GM12878 (cell line): Measurements from ENCODE around the gene GRIK4. TPM values are rescaled to one million over a fixed set of nuclear protein-coding genes. Genes with fewer than 3 reads are reported as not detected.

Experiments used
- ATAC-seq: fragments of 200-7000 bp; cut with Tn5 transposase; 3 replicates; pipeline ENCODE4 v1.9.1; 2020; ENCODE audit warnings: mild to moderate bottlenecking, moderate library complexity
- BruUV-seq: library from RNA; stranded (reverse); fragments of 400-500 nt; replicated peaks from 2 replicates; lab custom pipeline; 2021; lab: Mats Ljungman, UMichigan
- CTCF ChIA-PET: fragments of 300-600 bp; sonication (Branson Sonifier 250); formaldehyde crosslinking; extraction: SDS; loops from one replicate; lab custom pipeline; 2021; ENCODE audit warnings: inconsistent platforms; lab: Yijun Ruan, JAX
- POLR2A ChIA-PET: fragments of 350-600 bp; formaldehyde crosslinking; extraction: SDS; loops from one replicate; lab custom pipeline; 2021; ENCODE audit warnings: inconsistent platforms; lab: Charles Lee
- RAD21 ChIA-PET: fragments of 300-600 bp; sonication (Branson Sonifier 250); formaldehyde crosslinking; loops from one replicate; lab custom pipeline; 2023; ENCODE audit warnings: antibody characterized with exemption; ENCODE audit not compliant: unreplicated experiment; lab: Charles Lee
- SMC1A ChIA-PET: fragments of 300-600 bp; sonication (Branson Sonifier 250); formaldehyde crosslinking; loops from one replicate; lab custom pipeline; 2023; ENCODE audit not compliant: unreplicated experiment, uncharacterized antibody; lab: Charles Lee
- DNase-seq: peaks from one replicate; pipeline ENCODE4 v3.0.0-alpha.2; 2011; ENCODE audit warnings: low read depth, low spot score
- FAIRE-seq: peaks from 3 replicates; lab custom pipeline; 2011; peaks lifted over from hg19 to GRCh38; lab: Jason Lieb, UNC
- H2AFZ ChIP-seq: 2 replicates; pipeline ENCODE4 v1.6.0; 2011; ENCODE audit warnings: low read depth, low read length, control low read depth; ENCODE audit not compliant: control insufficient read depth
- H3K27ac ChIP-seq: 2 replicates; pipeline ENCODE4 v1.5.1; 2011; ENCODE audit warnings: control low read depth; ENCODE audit not compliant: control insufficient read depth, insufficient read depth
- H3K27me3 ChIP-seq, 2 experiments: replicated peaks in 1 of 2; 2 replicates each; pipeline versions ENCODE4 v1.6.0 to v1.6.1; 2011; ENCODE audit warnings: low read length in 1 of 2; ENCODE audit not compliant: control insufficient read depth in 2 of 2, insufficient read depth in 2 of 2
- H3K36me3 ChIP-seq, 2 experiments: 2 replicates each; pipeline ENCODE4 v1.5.1; 2011; ENCODE audit warnings: low read length in 1 of 2; ENCODE audit not compliant: control insufficient read depth in 2 of 2, insufficient read depth in 2 of 2
- H3K4me1 ChIP-seq: 2 replicates; pipeline ENCODE4 v1.6.1; 2011; ENCODE audit warnings: mild to moderate bottlenecking, low read length, moderate library complexity, mixed read lengths; ENCODE audit not compliant: control insufficient read depth, insufficient read depth
- H3K4me2 ChIP-seq: 2 replicates; pipeline ENCODE4 v1.6.0; 2011; ENCODE audit warnings: control low read depth; ENCODE audit not compliant: control insufficient read depth, insufficient read depth
- H3K4me3 ChIP-seq: fragments of 200-600 bp; sonication (generic); 2 replicates; pipeline ENCODE4 v1.5.1; 2016
- H3K79me2 ChIP-seq: 2 replicates; pipeline ENCODE4 v1.6.0; 2011; ENCODE audit warnings: low read length; ENCODE audit not compliant: control insufficient read depth, insufficient read depth
- H3K9ac ChIP-seq: 2 replicates; pipeline ENCODE4 v1.8.0; 2011; ENCODE audit warnings: low read length, control low read depth, mixed read lengths; ENCODE audit not compliant: control insufficient read depth, insufficient read depth
- H3K9me3 ChIP-seq: replicated peaks from 3 replicates; pipeline ENCODE4 v1.5.1; 2011; ENCODE audit warnings: mild to moderate bottlenecking, low read length; ENCODE audit not compliant: control insufficient read depth, insufficient read depth
- H4K20me1 ChIP-seq: 2 replicates; pipeline ENCODE4 v1.6.0; 2011; ENCODE audit not compliant: control insufficient read depth, insufficient read depth
- E4F1 ChIP-seq: fragments of 450-650 bp; IDR thresholded peaks from 2 replicates; pipeline ENCODE4 v1.6.1; 2018; ENCODE audit warnings: borderline replicate concordance, mild to moderate bottlenecking; ENCODE audit not compliant: partially characterized antibody
- HSF1 ChIP-seq: fragments of 150-350 bp; IDR thresholded peaks from 2 replicates; pipeline ENCODE4 v1.6.1; 2014; ENCODE audit warnings: mild to moderate bottlenecking, low read depth, low read length
- KLF5 ChIP-seq: fragments of 450-650 bp; IDR thresholded peaks from 2 replicates; pipeline ENCODE4 v1.6.1; 2014; ENCODE audit warnings: mild to moderate bottlenecking; ENCODE audit not compliant: partially characterized antibody
- MTA3 ChIP-seq: IDR thresholded peaks from 2 replicates; pipeline ENCODE4 v1.6.1; 2012; ENCODE audit warnings: low read length, inconsistent platforms, borderline replicate concordance
- NFYB ChIP-seq: IDR thresholded peaks from 2 replicates; pipeline ENCODE4 v1.6.1; 2011; ENCODE audit warnings: low read depth, mild to moderate bottlenecking, low read length, improper control_type of control experiment, moderate library complexity; ENCODE audit not compliant: insufficient read depth
- NKRF ChIP-seq: fragments of 450-650 bp; conservative IDR thresholded peaks from 2 replicates; pipeline ENCODE4 v1.6.1; 2017; ENCODE audit warnings: mild to moderate bottlenecking, moderate library complexity
- PAX8 ChIP-seq: fragments of 450-650 bp; IDR thresholded peaks from 2 replicates; pipeline ENCODE4 v1.6.1; 2017; ENCODE audit warnings: mild to moderate bottlenecking, moderate library complexity
- SIN3A ChIP-seq: IDR thresholded peaks from 2 replicates; pipeline ENCODE4 v1.6.1; 2012; ENCODE audit warnings: low read depth, low read length, improper control_type of control experiment
- SIX5 ChIP-seq: IDR thresholded peaks from 2 replicates; pipeline ENCODE4 v1.6.1; 2011; ENCODE audit warnings: mild to moderate bottlenecking, low read depth, low read length, moderate library complexity; ENCODE audit not compliant: severe bottlenecking
- SRF ChIP-seq, 2 experiments: IDR thresholded peaks; 2 replicates each; pipeline ENCODE4 v1.6.1; 2011; ENCODE audit warnings: low read depth in 2 of 2, low read length in 2 of 2, mild to moderate bottlenecking in 1 of 2, moderate library complexity in 1 of 2
- ZNF384 ChIP-seq: IDR thresholded peaks from 2 replicates; pipeline ENCODE4 v1.6.1; 2012; ENCODE audit warnings: low read depth, mild to moderate bottlenecking, low read length, improper control_type of control experiment, borderline replicate concordance
- WGBS: methylation state at CpG from one replicate; pipeline ENCODE4 v1.1.6; 2016; ENCODE audit warnings: low lambda C conversion rate; ENCODE audit not compliant: insufficient replicate concordance, insufficient coverage; ENCODE audit errors: missing lambda C conversion rate; 5-methylcytosine and 5-hydroxymethylcytosine counted together
- in situ Hi-C: fragments of 300-500 bp; cut with MboI; formaldehyde crosslinking; loops from 9 replicates; pipeline ENCODE4 v1.14.3; 2018; ENCODE audit warnings: mixed read lengths
- intact Hi-C: fragments of 100-400 bp; cut with micrococcal nuclease; formaldehyde crosslinking; loops from one replicate; pipeline ENCODE4 v1.14.2; 2022; ENCODE audit not compliant: unreplicated experiment
- polyA plus RNA-seq, 11 experiments: library from polyadenylated mRNA; depleted of rRNA in 4 of 11; unstranded in 6 of 11; stranded (reverse) in 5 of 11; fragments of >200 nt; fragmentation: Nextera tagmentation in 4 of 11; fragmentation: Illumina TruSeq in 1 of 11; extraction: Ambion mirVana in 4 of 11; extraction: Trizol in 1 of 11; gene quantifications; 1 replicate in 1 of 11; 2 replicates in 10 of 11; pipeline versions ENCODE4 v1.2.1 to v1.2.3, GENCODE V29; 2011 to 2016; ENCODE audit warnings: inconsistent platforms in 2 of 11, missing spikeins in 2 of 11, low read depth in 1 of 11
- total RNA-seq, 4 experiments: library from RNA; depleted of rRNA in 3 of 4; stranded (reverse); fragments of >200 nt in 3 of 4; fragmentation: Illumina TruSeq in 1 of 4; extraction: Trizol in 1 of 4; gene quantifications; 2 replicates each; pipeline versions ENCODE4 v1.2.1 to v1.2.3, GENCODE V29; 2013 to 2021
- TF ChIP-seq, protein P1 (sequence below): IDR thresholded peaks from 2 replicates; pipeline ENCODE4 v1.6.1; 2012; ENCODE audit warnings: low read depth, low read length, improper control_type of control experiment

Gene GRIK4
- total and polyA plus RNA-seq, 10 of the 15 experiments (the other 5 are each of a cell fraction or from before 2014, with no cell fraction given), result 0.33 to 3.6 (median 0.72) TPM

DNA sequence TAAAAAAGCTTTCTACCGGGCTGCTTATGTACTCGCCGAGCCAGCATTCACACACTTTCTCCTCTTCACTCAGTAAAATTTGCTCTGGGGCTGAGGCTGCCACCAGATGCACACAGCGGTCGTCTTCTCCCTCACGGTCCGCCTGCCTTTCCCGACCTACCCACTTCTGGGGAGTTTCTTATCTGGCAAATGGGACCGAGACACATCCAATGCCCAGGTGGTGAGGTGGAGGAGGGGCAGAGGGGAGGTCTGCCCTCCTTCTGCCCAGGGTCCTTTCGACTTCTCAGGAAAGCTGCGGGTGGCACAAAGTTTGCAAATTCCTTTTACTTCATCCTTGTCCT, 43.9 kb downstream of the GRIK4 start:
- WGBS, result 40% methylated on average over 11 of the region's 11 CpGs
- POLR2A ChIA-PET, result no interaction called here
- ATAC-seq (no peak), DNase-seq (no peak), FAIRE-seq (no peak)
- Histone ChIP-seq H3K4me2 (no peak overlapping the region), H3K27ac (no peak overlapping the region), H3K27me3 (no peaks in the 10 kb centered on the region), H2AFZ (no peak overlapping the region; the same call in 1 of the 2 replicates), H3K79me2 (no peaks in the 10 kb centered on the region), H3K9ac (no peak overlapping the region), H4K20me1 (no peaks in the 10 kb centered on the region), H3K4me3 (no peak overlapping the region), H3K9me3 (no peaks in the 10 kb centered on the region), H3K4me1 (peaks cover 6% of the 10 kb centered on the region; the same call in 1 of the 2 replicates), H3K36me3 (no peaks in the 10 kb centered on the region)
- intact Hi-C loops (no loop called here), in situ Hi-C loops (no loop called here)
- CTCF ChIA-PET, result interaction anchor here (0.8 to 1.9 kb wide), 5 partner anchors 58 to 255 kb away, joined by 3 to 6 read pairs (median 3); no protein-coding TSS in a partner anchor
- RAD21 ChIA-PET, result interaction anchor here (0.7 to 0.9 kb wide), 2 partner anchors 50 to 58 kb away, joined by 3 to 4 read pairs; no protein-coding TSS in a partner anchor
- no TSS peak for BruUV-seq
- SMC1A ChIA-PET, result no interaction called here
- TF ChIP-seq SIN3A, result no peak
- TF ChIP-seq NFYB, result no peak
- no peak for TF ChIP-seq ZNF384
- no peak for TF ChIP-seq NKRF
- TF ChIP-seq SIX5, result no peak
- TF ChIP-seq, protein P1, sequence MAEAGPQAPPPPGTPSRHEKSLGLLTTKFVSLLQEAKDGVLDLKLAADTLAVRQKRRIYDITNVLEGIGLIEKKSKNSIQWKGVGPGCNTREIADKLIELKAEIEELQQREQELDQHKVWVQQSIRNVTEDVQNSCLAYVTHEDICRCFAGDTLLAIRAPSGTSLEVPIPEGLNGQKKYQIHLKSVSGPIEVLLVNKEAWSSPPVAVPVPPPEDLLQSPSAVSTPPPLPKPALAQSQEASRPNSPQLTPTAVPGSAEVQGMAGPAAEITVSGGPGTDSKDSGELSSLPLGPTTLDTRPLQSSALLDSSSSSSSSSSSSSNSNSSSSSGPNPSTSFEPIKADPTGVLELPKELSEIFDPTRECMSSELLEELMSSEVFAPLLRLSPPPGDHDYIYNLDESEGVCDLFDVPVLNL, result no peak
- TF ChIP-seq HSF1, result no peak
- no peak for TF ChIP-seq MTA3
- no peak for TF ChIP-seq SRF (IDR thresholded peaks at IDR 0.05; ENCODE audit: low read depth in 2 of 2, low read length in 2 of 2)
- no peak for TF ChIP-seq E4F1
- TF ChIP-seq PAX8, result no peak
- no peak for TF ChIP-seq KLF5
